AG04449 (cell line): ENCODE measurements around the gene SLC17A3.

Experiments used
- CTCF ChIA-PET: fragments of 350-600 bp; formaldehyde crosslinking; extraction: SDS; loops from one replicate; lab custom pipeline; 2021; ENCODE audit warnings: antibody characterized with exemption; lab: Yijun Ruan, JAX
- POLR2A ChIA-PET: fragments of 400-600, 350-600 bp; formaldehyde crosslinking; extraction: SDS; loops from one replicate; lab custom pipeline; 2020; ENCODE audit warnings: antibody characterized with exemption, inconsistent platforms; lab: Yijun Ruan, JAX
- DNase-seq: peaks from one replicate; pipeline ENCODE4 v3.0.0-alpha.2; 2010; ENCODE audit warnings: low read depth, low spot score
- H3K4me3 ChIP-seq: 2 replicates; pipeline ENCODE4 v1.5.1; 2011; ENCODE audit warnings: low read depth, mild to moderate bottlenecking, control low read depth, low read length
- TF ChIP-seq, protein P1 (sequence below): IDR thresholded peaks from one replicate; pipeline ENCODE4 v1.5.1; 2011; ENCODE audit warnings: mild to moderate bottlenecking, moderate library complexity, low read length, control low read depth, inconsistent platforms; ENCODE audit not compliant: insufficient read depth; ENCODE audit errors: missing control alignments

Gene SLC17A3

DNA sequence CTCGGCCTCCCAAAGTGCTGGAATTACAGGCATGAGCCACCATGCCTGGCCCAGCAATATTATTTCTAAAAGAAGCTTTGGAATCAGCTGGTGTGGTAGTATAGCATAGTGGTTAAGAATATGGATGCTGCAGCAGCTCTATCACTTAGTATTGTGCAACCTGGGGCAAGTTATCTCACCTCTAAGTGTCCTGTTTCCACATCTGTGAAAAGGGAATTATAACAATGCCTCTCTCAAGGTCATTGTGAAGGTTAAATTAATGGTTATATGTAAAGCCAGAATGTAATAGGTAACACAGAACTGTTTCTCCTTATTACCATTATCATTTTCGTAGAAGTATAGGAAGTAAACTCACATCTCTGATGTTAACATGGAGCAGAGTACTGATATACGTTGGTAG lies 42.3 kb upstream of the SLC17A3 start:
- ChIA-PET CTCF (no interaction called here), POLR2A (no interaction called here)
- H3K4me3 ChIP-seq, result no peak overlapping the region
- TF ChIP-seq, protein P1, sequence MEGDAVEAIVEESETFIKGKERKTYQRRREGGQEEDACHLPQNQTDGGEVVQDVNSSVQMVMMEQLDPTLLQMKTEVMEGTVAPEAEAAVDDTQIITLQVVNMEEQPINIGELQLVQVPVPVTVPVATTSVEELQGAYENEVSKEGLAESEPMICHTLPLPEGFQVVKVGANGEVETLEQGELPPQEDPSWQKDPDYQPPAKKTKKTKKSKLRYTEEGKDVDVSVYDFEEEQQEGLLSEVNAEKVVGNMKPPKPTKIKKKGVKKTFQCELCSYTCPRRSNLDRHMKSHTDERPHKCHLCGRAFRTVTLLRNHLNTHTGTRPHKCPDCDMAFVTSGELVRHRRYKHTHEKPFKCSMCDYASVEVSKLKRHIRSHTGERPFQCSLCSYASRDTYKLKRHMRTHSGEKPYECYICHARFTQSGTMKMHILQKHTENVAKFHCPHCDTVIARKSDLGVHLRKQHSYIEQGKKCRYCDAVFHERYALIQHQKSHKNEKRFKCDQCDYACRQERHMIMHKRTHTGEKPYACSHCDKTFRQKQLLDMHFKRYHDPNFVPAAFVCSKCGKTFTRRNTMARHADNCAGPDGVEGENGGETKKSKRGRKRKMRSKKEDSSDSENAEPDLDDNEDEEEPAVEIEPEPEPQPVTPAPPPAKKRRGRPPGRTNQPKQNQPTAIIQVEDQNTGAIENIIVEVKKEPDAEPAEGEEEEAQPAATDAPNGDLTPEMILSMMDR, result no peak
- DNase-seq, result no peak

DNA sequence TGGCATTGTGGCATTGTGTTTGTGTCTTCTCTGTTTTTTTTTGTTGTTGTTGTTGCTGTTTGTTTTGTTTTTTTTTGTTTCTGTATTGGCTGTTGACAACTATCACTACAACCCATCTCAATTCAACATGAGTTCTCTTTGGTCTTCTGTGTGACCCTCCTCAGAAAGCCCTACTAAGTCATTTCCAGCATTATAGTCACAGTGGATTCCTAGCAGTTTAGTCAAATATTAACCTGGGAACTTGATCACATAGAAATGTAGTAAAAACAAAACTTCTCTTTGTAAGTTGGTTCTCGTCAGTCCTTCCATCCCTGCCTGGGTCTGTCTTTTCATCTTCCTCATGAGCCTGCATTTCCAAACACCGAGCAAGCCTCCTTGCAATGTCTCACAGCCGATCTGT lies 39.7 kb upstream of the SLC17A3 start:
- TF ChIP-seq, protein P1, result no peak
- POLR2A ChIA-PET, result no interaction called here
- DNase-seq, result no peak
- H3K4me3 ChIP-seq, result no peak overlapping the region
- CTCF ChIA-PET, result no interaction called here

DNA sequence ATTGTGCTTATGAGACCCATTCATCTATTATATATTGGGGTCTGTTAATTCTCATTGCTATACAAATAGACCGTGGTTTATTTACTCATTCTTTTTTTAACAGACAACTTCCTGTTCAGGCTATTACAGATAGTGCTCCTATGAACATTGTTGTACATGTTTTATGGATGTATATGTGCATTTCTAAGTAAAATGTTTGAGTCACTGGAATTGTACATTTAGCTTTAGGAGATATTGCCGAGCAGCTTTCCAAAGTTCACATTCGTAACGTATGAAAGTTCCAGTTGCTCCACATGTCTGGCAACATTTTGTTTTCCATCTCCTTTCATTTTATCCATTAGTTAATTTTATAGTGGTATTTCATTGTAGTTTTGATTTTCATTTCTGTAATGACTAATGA lies 37.3 kb upstream of the SLC17A3 start:
- H3K4me3 ChIP-seq, result no peak overlapping the region
- ChIA-PET POLR2A (no interaction called here), CTCF (no interaction called here)
- no peak for DNase-seq
- TF ChIP-seq, protein P1, result no peak

DNA sequence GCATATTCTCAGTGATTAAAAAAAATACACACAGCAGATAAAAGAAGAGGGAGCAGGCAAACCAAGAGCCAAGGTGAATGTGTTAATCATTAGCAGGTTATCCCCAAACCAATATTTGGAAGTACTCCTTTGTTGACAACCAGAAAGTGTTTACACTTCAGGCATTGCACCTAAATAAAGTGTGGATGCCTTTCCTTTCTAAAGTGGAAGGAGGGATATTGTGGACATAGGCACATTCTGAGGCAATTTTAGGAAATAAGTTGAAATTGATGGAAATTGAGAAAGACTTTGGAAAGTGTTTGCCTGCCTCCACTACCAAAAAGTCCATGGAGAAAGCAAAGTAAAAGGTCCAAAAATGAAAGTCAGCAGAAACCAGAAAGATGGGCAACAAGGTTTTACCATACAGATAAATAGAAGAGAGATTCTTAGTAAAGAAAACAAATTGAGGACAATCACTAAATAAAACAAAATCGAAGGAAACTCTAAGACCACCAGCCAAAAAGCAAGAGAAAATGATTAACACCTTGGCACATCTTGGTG lies 33.5 kb upstream of the SLC17A3 start:
- DNase-seq, result no peak
- ChIA-PET CTCF (no interaction called here), POLR2A (no interaction called here)
- TF ChIP-seq, protein P1, result no peak
- H3K4me3 ChIP-seq, result no peak overlapping the region

DNA sequence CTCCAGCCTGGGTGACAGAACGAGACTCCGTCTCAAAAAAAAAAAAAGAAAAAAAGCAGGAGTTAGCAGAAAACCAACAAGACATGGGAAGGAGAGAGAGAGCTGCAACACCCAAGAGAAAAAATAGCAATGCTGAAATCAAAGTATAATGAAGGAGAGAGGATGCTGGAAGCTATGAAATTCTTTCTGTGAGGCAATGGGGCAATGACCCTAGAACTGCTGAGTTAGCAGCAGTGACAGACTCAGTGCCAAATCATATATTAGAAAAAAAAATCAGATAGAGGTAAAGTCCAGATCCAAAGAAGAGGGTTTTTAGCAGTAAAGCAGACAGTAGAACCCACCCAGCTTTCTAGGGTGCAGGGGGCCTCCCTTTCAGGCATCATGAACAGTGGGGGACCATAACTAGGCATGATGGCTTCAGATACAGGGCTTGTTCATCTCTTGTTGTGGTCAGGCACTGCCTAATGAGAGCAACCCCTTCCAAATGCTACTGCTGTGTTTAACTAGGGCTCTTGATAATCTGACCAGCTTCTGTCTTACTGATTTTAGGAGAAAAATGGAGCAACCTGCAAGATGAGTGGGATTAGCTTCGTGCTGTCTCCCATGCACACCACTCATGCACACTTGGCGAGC lies 29.5 kb upstream of the SLC17A3 start:
- CTCF ChIA-PET, result no interaction called here
- POLR2A ChIA-PET, result no interaction called here
- no peak overlapping the region for H3K4me3 ChIP-seq
- no peak for DNase-seq
- TF ChIP-seq, protein P1, result no peak

DNA sequence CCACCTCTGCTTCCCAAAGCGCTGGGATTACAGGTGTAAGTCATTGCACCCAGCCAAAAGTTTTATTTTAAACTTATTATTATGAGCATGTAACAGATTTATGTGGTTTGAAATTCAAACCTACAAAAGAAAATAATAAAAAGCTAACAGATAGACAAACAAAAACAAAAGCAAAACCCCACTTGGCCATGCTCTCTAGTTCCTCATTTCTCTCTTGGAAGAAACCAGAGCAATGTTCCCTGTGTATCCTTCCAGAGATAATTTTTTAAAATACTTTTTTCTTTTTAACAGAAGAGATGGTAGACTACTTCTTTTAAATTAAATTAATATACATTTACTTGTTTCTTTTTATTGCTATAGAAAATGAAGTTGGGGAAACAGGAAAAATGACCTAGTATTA lies 28.0 kb upstream of the SLC17A3 start:
- TF ChIP-seq, protein P1, result no peak
- no peak for DNase-seq
- no peak overlapping the region for H3K4me3 ChIP-seq
- CTCF ChIA-PET, result no interaction called here
- POLR2A ChIA-PET, result no interaction called here
